Bronchial epithelial cell (primary cell): ENCODE measurements around the gene MVD. TPM values are rescaled to one million over a fixed set of nuclear protein-coding genes. Genes with fewer than 3 reads are reported as not detected.
A peak's percentile ranks its signal among the peaks of the same experiment; 100 is the strongest.

Experiments
- DNase-seq: peaks from one replicate; pipeline ENCODE4 v3.0.0-alpha.2; 2010; ENCODE audit warnings: low read depth
- FAIRE-seq: peaks from 2 replicates; lab custom pipeline; 2011; peaks lifted over from hg19 to GRCh38; lab: Jason Lieb, UNC
- H3K27me3 ChIP-seq: 2 replicates; pipeline ENCODE4 v1.5.1; 2011; ENCODE audit warnings: low read length; ENCODE audit not compliant: control insufficient read depth, insufficient read depth
- H3K36me3 ChIP-seq: 2 replicates; pipeline ENCODE4 v1.5.1; 2011; ENCODE audit warnings: low read length; ENCODE audit not compliant: control insufficient read depth, insufficient read depth
- H3K4me3 ChIP-seq: 2 replicates; pipeline ENCODE4 v1.5.1; 2011; ENCODE audit warnings: mild to moderate bottlenecking, low read depth, low read length, control low read depth
- total RNA-seq: library from RNA; depleted of rRNA; stranded (reverse); fragments of >200 nt; gene quantifications from 2 replicates; pipeline ENCODE4 v1.2.1, GENCODE V29; 2014
- TF ChIP-seq, protein P1 (sequence below): IDR thresholded peaks from 2 replicates; pipeline ENCODE4 v1.5.1; 2011; ENCODE audit warnings: mild to moderate bottlenecking, moderate library complexity, low read length, control low read depth, inconsistent platforms; ENCODE audit not compliant: insufficient read depth, severe bottlenecking

The MVD gene
- total RNA-seq, 1 donor from 2014 or later, result 56.6 TPM

DNA sequence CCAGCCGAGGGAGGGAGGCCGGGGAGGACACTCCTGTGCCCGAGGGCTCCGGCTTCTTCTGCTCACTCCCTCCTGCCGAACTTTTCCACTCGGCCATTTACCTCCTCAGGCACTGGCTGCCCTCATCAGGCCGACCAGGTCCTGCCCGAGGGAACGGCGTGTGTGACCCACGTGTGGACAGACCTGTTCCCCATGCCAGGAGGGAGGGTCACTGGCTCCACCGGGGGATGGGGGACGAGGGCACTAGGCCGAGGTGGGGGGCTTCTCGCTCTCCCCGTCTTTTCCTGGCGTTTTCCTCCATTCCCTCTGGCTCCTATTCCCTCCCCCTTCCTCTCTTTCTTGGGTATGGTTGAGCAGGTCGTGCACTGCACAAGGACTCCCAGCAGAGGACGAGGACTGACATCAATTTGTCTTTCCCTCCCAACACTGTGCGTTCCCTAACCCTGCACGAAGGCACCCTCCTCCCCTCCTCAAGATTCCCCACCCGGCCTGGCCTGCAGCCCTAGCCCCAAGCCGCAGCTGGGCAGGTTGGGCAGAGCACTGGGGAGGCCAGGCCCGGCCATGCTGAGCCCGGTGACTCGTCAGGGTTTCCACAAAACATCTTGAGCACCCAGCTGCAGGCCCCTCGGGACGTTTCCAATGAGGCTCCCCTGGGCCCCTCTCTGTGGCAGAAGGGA lies 27.8 kb downstream of the MVD start:
- Histone ChIP-seq H3K4me3 (peak overlapping the region; percentile 48), H3K27me3 (peaks cover 19% of the 10 kb centered on the region), H3K36me3 (peaks cover 5% of the 10 kb centered on the region)
- TF ChIP-seq, protein P1, sequence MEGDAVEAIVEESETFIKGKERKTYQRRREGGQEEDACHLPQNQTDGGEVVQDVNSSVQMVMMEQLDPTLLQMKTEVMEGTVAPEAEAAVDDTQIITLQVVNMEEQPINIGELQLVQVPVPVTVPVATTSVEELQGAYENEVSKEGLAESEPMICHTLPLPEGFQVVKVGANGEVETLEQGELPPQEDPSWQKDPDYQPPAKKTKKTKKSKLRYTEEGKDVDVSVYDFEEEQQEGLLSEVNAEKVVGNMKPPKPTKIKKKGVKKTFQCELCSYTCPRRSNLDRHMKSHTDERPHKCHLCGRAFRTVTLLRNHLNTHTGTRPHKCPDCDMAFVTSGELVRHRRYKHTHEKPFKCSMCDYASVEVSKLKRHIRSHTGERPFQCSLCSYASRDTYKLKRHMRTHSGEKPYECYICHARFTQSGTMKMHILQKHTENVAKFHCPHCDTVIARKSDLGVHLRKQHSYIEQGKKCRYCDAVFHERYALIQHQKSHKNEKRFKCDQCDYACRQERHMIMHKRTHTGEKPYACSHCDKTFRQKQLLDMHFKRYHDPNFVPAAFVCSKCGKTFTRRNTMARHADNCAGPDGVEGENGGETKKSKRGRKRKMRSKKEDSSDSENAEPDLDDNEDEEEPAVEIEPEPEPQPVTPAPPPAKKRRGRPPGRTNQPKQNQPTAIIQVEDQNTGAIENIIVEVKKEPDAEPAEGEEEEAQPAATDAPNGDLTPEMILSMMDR, result no peak
- DNase-seq, result no peak
- no peak for FAIRE-seq

DNA sequence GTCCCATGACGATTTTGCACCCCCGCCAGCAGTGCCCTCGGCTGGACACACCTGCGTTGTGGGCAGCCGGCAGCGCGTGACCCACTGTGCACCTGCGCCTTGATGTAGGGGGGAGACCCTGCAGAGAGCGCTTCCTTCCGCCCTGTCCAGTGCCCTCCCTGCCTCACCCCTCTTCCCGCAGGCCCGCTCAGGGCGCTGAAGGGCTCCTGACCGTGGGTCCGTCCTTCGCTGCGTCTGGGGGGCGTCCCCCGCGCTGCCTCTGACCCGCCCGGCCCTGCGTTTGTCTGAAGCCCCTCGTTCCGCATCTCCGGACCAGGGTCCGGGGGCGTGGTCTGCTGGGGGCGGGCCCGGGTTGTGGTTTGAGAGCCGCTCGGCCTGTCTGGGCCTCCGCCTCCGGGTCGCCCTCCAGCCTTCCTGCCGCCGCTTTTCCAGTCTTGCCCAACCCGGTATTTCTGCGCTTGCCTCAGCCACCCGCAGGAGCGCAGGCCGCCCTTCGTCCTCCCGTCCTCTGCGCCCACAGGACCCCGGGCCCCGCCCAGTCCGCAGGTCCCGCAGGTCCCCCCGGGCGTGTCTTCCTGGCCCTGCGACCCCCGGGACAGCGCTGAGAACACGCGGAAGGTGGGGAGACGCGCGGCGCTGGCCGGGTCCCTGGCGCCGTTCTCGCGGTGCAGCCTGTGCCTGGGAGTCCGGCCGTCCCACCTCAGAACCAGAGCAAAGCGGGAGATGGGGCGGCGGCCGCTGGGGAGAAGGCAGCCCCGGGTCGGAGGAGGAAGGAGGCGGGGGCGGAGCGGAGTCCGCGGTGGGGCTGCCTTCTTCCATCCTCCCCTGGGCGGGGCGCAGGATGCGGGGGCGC lies 28.5 kb downstream of the MVD start:
- H3K27me3 ChIP-seq, result peaks cover 13% of the 10 kb centered on the region
- H3K36me3 ChIP-seq, result peaks cover 8% of the 10 kb centered on the region
- H3K4me3 ChIP-seq, result peak overlapping the region; percentile 48
- no peak for FAIRE-seq
- TF ChIP-seq, protein P1, result no peak
- DNase-seq, result peak; percentile 41

DNA sequence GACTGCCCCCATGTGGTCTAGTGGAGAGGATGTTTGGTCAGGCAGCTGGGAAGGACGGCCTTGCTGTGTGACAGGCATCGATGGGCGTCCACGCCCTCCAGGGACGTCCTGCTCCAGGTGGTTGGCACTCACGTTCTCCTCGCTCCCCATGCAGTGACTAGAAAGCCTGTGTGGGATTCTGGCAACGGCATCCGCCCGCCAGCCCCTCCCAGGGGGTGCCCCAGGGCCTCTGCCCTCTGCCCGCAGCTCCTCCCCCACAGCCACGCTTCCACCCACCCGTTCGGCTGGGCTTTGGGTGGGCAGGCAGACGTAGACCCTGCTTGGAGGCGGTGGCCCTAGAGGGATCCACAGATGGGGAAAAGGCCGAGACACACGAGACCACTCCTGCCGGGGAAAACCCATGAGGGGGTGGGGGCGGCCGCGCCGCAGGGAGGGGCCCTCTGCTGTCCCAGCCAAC lies 29.2 kb downstream of the MVD start:
- no peak for FAIRE-seq
- peak; percentile 38 for DNase-seq
- Histone ChIP-seq H3K4me3 (peak overlapping the region; percentile 48), H3K27me3 (peaks cover 7% of the 10 kb centered on the region), H3K36me3 (peaks cover 8% of the 10 kb centered on the region)
- TF ChIP-seq, protein P1, result peak; percentile 48

DNA sequence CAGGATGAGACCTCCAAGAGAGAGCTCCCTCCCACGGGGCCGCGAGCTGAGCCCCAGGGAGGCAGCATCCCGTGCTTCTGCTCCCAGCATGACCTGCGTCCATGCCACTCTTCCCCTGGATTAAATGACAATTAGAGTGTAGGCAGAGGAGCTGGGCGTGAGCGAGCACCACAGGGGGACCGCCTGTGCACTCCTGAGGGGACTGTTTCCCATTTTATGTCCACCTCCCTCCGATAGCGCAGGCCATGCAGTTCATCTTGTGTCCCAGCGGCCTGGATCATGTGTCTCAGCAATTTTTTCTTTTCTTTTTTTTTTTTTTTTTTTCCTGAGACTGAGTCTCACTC lies 30.3 kb downstream of the MVD start:
- Histone ChIP-seq H3K36me3 (peaks cover 9% of the 10 kb centered on the region), H3K4me3 (no peak overlapping the region), H3K27me3 (peaks cover 2% of the 10 kb centered on the region)
- TF ChIP-seq, protein P1, result no peak
- DNase-seq (no peak), FAIRE-seq (no peak)

DNA sequence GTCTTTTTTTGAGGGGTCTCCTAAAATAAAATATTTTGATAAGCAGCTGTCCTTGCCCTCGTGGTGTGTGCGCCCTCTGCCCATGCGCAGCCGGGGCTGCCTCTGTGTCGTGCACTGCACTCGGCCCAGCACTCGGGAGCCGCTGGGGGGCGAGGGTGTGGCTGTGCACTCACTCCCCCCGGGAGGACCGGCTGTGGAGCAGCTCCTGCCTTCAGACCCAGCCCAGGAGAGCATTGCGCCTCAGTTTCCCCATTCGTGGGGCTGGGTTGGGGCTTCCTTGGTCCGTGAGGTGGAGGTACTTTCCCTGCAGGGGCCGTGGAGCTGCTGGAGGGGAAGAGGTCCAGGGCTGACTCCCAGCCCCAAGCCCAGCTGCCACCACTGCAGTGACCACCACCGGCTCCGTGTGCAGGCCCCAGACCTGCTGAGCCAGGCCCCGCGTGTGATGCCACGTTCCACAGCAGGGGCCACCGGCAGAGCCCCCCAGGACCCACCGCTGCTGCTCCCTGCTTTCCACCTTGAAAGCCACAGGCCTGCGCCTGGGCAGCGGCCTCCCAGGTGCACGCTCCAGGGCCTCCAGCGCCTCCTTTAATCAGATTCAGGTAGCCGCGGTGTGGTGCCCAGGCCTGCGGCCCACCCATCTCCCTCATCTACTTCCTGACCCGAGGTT lies 30.8 kb downstream of the MVD start:
- FAIRE-seq (no peak), DNase-seq (no peak)
- Histone ChIP-seq H3K4me3 (no peak overlapping the region), H3K27me3 (peaks cover 2% of the 10 kb centered on the region), H3K36me3 (peaks cover 13% of the 10 kb centered on the region)
- TF ChIP-seq, protein P1, result no peak
